CD14-positive monocyte (primary cell): ENCODE measurements around the gene MSI2. TPM values are rescaled to one million over a fixed set of nuclear protein-coding genes. Genes with fewer than 3 reads are reported as not detected.

Experiments used
- DNase-seq, 3 donors: peaks; one replicate each; pipeline ENCODE4 v3.0.0-alpha.2; 2011 to 2022
- H2AFZ ChIP-seq: 2 replicates; pipeline ENCODE4 v1.6.0; 2012; ENCODE audit warnings: mild to moderate bottlenecking, low read depth, low read length, inconsistent platforms; ENCODE audit not compliant: insufficient read depth, poor library complexity, severe bottlenecking
- H3K27ac ChIP-seq, 2 donors: 1 replicate in 1 of 2; 2 replicates in 1 of 2; pipeline ENCODE4 v1.5.1; 2012 to 2013; ENCODE audit warnings: low read length in 2 of 2, control low read depth in 1 of 2, inconsistent platforms in 1 of 2, low read depth in 1 of 2, mild to moderate bottlenecking in 1 of 2
- H3K27me3 ChIP-seq, 2 donors: one replicate each; pipeline versions ENCODE4 v1.6.0 to v1.6.1; 2011 to 2013; ENCODE audit warnings: low read length in 2 of 2; ENCODE audit not compliant: control insufficient read depth in 2 of 2, insufficient read depth in 2 of 2
- H3K36me3 ChIP-seq, 2 donors: replicated peaks in 1 of 2; 1 replicate in 1 of 2; 2 replicates in 1 of 2; pipeline versions ENCODE4 v1.5.1 to v1.6.1; 2012 to 2013; ENCODE audit warnings: low read length in 2 of 2, control low read depth in 1 of 2, inconsistent platforms in 1 of 2, mild to moderate bottlenecking in 1 of 2; ENCODE audit not compliant: insufficient read depth in 2 of 2, control insufficient read depth in 1 of 2
- H3K4me1 ChIP-seq, 2 donors: 1 replicate in 1 of 2; 2 replicates in 1 of 2; pipeline versions ENCODE4 v1.5.1 to v1.6.1; 2012 to 2013; ENCODE audit warnings: low read length in 2 of 2, control low read depth in 1 of 2, inconsistent platforms in 1 of 2, mild to moderate bottlenecking in 1 of 2, moderate library complexity in 1 of 2; ENCODE audit not compliant: insufficient read depth in 2 of 2, control insufficient read depth in 1 of 2
- H3K4me2 ChIP-seq: replicated peaks from 2 replicates; pipeline ENCODE3; 2012; ENCODE audit warnings: low read length, moderate library complexity, mild to moderate bottlenecking; ENCODE audit not compliant: poor library complexity, severe bottlenecking; ENCODE audit errors: extremely low read depth
- H3K4me3 ChIP-seq, 3 experiments: fragments of 200-600 bp in 1 of 3; sonication (generic) in 1 of 3; replicated peaks in 1 of 3; 1 replicate in 2 of 3; 2 replicates in 1 of 3; pipeline ENCODE4 v1.5.1; 2011 to 2013; ENCODE audit warnings: low read length in 3 of 3, mild to moderate bottlenecking in 3 of 3, control low read depth in 2 of 3, low read depth in 2 of 3, inconsistent platforms in 1 of 3, moderate library complexity in 1 of 3
- H3K79me2 ChIP-seq: 2 replicates; pipeline ENCODE4 v1.6.0; 2012; ENCODE audit warnings: mild to moderate bottlenecking, control low read depth, inconsistent platforms, low read length, moderate library complexity; ENCODE audit not compliant: insufficient read depth
- H3K9ac ChIP-seq: 2 replicates; pipeline ENCODE4 v1.6.0; 2017; ENCODE audit warnings: low read length, mild to moderate bottlenecking; ENCODE audit not compliant: insufficient read depth, poor library complexity, severe bottlenecking
- H3K9me3 ChIP-seq, 2 donors: replicated peaks in 1 of 2; 1 replicate in 1 of 2; 2 replicates in 1 of 2; pipeline versions ENCODE4 v1.5.1 to v1.6.1; 2012 to 2013; ENCODE audit warnings: low read length in 2 of 2, control low read depth in 1 of 2; ENCODE audit not compliant: control insufficient read depth in 1 of 2, insufficient read depth in 1 of 2
- H4K20me1 ChIP-seq: 2 replicates; pipeline ENCODE4 v1.6.0; 2012; ENCODE audit warnings: mild to moderate bottlenecking, low read length, control low read depth, moderate library complexity; ENCODE audit not compliant: insufficient read depth
- H3K27ac Mint-ChIP-seq, 7 donors: one replicate each; pipeline ENCODE4 v1.8.0; 2020; ENCODE audit warnings: mild to moderate bottlenecking in 7 of 7, mixed read lengths in 7 of 7, moderate library complexity in 6 of 7, inconsistent platforms in 2 of 7
- H3K27me3 Mint-ChIP-seq, 3 donors: one replicate each; pipeline ENCODE4 v1.8.0; 2021 to 2022; ENCODE audit warnings: low read depth in 3 of 3, mild to moderate bottlenecking in 3 of 3, mixed read lengths in 3 of 3, moderate library complexity in 3 of 3, inconsistent platforms in 1 of 3
- H3K36me3 Mint-ChIP-seq, 2 donors: one replicate each; pipeline ENCODE4 v1.8.0; 2020; ENCODE audit warnings: mixed read lengths in 2 of 2, inconsistent platforms in 1 of 2, mild to moderate bottlenecking in 1 of 2
- H3K4me1 Mint-ChIP-seq: one replicate; pipeline ENCODE4 v1.8.0; 2020; ENCODE audit warnings: mild to moderate bottlenecking, mixed read lengths
- H3K4me3 Mint-ChIP-seq, 2 donors: one replicate each; pipeline ENCODE4 v1.8.0; 2020; ENCODE audit warnings: mild to moderate bottlenecking in 2 of 2, mixed read lengths in 2 of 2, moderate library complexity in 1 of 2
- H3K9me3 Mint-ChIP-seq, 7 donors: one replicate each; pipeline ENCODE4 v1.8.0; 2020 to 2022; ENCODE audit warnings: mixed read lengths in 7 of 7, mild to moderate bottlenecking in 6 of 7, moderate library complexity in 6 of 7, inconsistent platforms in 2 of 7
- WGBS: methylation state at CpG from one replicate; pipeline ENCODE4 v1.1.5; 2013; ENCODE audit warnings: missing lambda C conversion rate; ENCODE audit not compliant: insufficient coverage; 5-methylcytosine and 5-hydroxymethylcytosine counted together
- intact Hi-C, 2 donors: fragments of 100-400 bp; cut with micrococcal nuclease; formaldehyde crosslinking; loops; one replicate each; pipeline versions ENCODE4 v1.15.0 to v1.15.1; 2023
- polyA plus RNA-seq, 3 donors: library from polyadenylated mRNA; depleted of rRNA in 1 of 3; unstranded in 2 of 3; stranded (reverse) in 1 of 3; fragments of 300-500 nt in 2 of 3; fragments of >200 nt in 1 of 3; fragmentation: Illumina TruSeq in 2 of 3; gene quantifications; 1 replicate in 2 of 3; 2 replicates in 1 of 3; pipeline ENCODE4 v1.2.3, GENCODE V29; 2012 to 2021
- TF ChIP-seq, protein P1 (sequence below): fragments of 200-600 bp; IDR thresholded peaks from one replicate; pipeline ENCODE4 v1.8.0; 2022; ENCODE audit warnings: antibody characterized with exemption, mild to moderate bottlenecking

The MSI2 gene
- polyA plus RNA-seq, 3 donors = 0.20 to 6.6 (median 0.37) TPM

- H3K4me3 Mint-ChIP-seq = no peak overlapping the region
- DNase-seq = no peak
- H3K9me3 Mint-ChIP-seq = peaks cover 0 to 6% (median 1%) of the 10 kb centered on the region in 7 donors
- no peak overlapping the region for H3K27ac ChIP-seq
- no peak overlapping the region for H3K9ac ChIP-seq
- no peak overlapping the region for H3K4me2 ChIP-seq
- no peak overlapping the region for H3K4me3 ChIP-seq
- H3K36me3 ChIP-seq = no peaks in the 10 kb centered on the region
- peaks cover 4% of the 10 kb centered on the region in 2 donors for H3K9me3 ChIP-seq
- WGBS = 64% methylated on average over 4 of the region's 6 CpGs
- peak overlapping the region in 1 of 7 donors; percentile 31 for H3K27ac Mint-ChIP-seq
- TF ChIP-seq, protein P1, sequence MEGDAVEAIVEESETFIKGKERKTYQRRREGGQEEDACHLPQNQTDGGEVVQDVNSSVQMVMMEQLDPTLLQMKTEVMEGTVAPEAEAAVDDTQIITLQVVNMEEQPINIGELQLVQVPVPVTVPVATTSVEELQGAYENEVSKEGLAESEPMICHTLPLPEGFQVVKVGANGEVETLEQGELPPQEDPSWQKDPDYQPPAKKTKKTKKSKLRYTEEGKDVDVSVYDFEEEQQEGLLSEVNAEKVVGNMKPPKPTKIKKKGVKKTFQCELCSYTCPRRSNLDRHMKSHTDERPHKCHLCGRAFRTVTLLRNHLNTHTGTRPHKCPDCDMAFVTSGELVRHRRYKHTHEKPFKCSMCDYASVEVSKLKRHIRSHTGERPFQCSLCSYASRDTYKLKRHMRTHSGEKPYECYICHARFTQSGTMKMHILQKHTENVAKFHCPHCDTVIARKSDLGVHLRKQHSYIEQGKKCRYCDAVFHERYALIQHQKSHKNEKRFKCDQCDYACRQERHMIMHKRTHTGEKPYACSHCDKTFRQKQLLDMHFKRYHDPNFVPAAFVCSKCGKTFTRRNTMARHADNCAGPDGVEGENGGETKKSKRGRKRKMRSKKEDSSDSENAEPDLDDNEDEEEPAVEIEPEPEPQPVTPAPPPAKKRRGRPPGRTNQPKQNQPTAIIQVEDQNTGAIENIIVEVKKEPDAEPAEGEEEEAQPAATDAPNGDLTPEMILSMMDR = no peak
- no peaks in the 10 kb centered on the region for H3K79me2 ChIP-seq
- H3K4me1 ChIP-seq = peaks cover 5 to 11% of the 10 kb centered on the region in 2 donors
- no peak overlapping the region for H2AFZ ChIP-seq
- H4K20me1 ChIP-seq = no peaks in the 10 kb centered on the region
- peaks cover 0 to 3% (median 2%) of the 10 kb centered on the region in 3 donors for H3K27me3 Mint-ChIP-seq
- intact Hi-C loops = no loop called here
- peaks cover 0 to 2% of the 10 kb centered on the region in 2 donors for H3K36me3 Mint-ChIP-seq
- no peaks in the 10 kb centered on the region for H3K27me3 ChIP-seq
- H3K4me1 Mint-ChIP-seq = peaks cover 30% of the 10 kb centered on the region
Measured at GRCh38 chr17:57368637-57369336, 112.5 kb downstream of the MSI2 start.

GRCh38 chr17:57369509-57369945 lies 113.2 kb downstream of the MSI2 start:
- TF ChIP-seq, protein P1 = no peak
- Histone ChIP-seq H4K20me1 (no peaks in the 10 kb centered on the region), H2AFZ (no peak overlapping the region), H3K9me3 (peaks cover 4 to 7% of the 10 kb centered on the region in 2 donors), H3K9ac (no peak overlapping the region), H3K4me1 (peaks cover 5 to 11% of the 10 kb centered on the region in 2 donors), H3K27ac (no peak overlapping the region), H3K4me3 (no peak overlapping the region), H3K36me3 (no peaks in the 10 kb centered on the region), H3K27me3 (no peaks in the 10 kb centered on the region), H3K79me2 (no peaks in the 10 kb centered on the region), H3K4me2 (no peak overlapping the region)
- WGBS = 73% methylated on average over 2 of the region's 2 CpGs
- H3K4me1 Mint-ChIP-seq = peaks cover 30% of the 10 kb centered on the region
- H3K27ac Mint-ChIP-seq = peak overlapping the region in 1 of 7 donors; percentile 59
- H3K9me3 Mint-ChIP-seq = peaks cover 0 to 9% (median 3%) of the 10 kb centered on the region in 7 donors
- DNase-seq = no peak
- H3K36me3 Mint-ChIP-seq = peaks cover 0 to 2% of the 10 kb centered on the region in 2 donors
- intact Hi-C loops = no loop called here
- peaks cover 0 to 3% (median 2%) of the 10 kb centered on the region in 3 donors for H3K27me3 Mint-ChIP-seq
- H3K4me3 Mint-ChIP-seq = no peak overlapping the region
